GM18502 (cell line): ENCODE data around the gene SLC47A2.
"Not testable (repeated sequence)": the region's sequence is repeated elsewhere in the genome, so short reads cannot be mapped to it uniquely, and the experiment has no call there.

Source experiments
- ATAC-seq: cut with Tn5 transposase; IDR thresholded peaks from one replicate; pipeline ENCODE4 v1.9.1; 2021; ENCODE audit warnings: mild to moderate bottlenecking; ENCODE audit not compliant: unreplicated experiment, poor library complexity

Gene SLC47A2, protein sequence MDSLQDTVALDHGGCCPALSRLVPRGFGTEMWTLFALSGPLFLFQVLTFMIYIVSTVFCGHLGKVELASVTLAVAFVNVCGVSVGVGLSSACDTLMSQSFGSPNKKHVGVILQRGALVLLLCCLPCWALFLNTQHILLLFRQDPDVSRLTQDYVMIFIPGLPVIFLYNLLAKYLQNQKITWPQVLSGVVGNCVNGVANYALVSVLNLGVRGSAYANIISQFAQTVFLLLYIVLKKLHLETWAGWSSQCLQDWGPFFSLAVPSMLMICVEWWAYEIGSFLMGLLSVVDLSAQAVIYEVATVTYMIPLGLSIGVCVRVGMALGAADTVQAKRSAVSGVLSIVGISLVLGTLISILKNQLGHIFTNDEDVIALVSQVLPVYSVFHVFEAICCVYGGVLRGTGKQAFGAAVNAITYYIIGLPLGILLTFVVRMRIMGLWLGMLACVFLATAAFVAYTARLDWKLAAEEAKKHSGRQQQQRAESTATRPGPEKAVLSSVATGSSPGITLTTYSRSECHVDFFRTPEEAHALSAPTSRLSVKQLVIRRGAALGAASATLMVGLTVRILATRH

DNA sequence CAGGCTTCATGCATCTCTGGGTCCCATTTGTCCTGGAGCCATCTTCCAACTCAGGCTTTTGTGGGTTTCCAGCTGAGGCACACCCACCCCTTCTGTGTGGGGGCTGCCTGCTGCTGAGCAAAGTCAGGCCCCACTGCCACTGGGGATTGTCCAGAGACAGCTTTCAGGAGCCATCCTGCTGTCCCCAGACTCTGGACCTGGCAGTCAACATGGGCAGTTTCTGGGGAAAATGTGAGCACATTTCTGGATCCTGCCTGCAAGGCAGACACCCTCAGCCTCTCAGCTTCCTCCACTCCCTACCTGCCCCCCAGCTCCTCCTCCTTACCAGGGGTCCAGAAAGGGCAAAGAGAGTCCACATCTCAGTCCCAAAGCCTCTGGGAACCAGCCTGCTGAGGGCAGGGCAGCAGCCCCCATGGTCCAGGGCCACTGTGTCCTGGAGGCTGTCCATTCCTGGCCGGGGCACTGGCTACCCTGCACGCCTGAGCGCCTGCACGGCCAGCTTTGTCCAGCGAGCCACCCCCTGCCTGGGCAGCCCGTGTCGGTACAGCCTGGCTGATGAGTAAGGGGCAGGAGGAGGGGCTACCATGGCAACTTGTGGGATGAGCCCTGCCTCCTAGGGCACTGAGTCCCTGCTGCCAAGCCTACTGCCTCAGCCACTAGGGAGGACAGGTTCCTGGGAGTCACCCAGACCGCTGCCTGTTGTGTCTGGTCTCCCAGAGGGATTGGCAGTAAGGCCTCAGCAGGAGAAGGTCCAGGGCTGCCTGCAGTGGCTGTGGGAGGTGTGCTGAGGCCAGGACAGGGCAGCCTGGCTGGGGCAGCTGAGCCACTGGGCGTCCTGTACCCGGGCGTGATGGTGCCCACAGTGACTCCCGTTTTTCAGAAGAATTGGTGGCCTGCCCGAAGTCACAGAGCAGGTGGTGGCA, at the start of gene SLC47A2:
TSS of gene SLC47A2 (minus strand) at position 477 of the 923 bp plus-strand sequence. CDS start at position 448, 29 bp downstream.
- no peak for ATAC-seq

DNA sequence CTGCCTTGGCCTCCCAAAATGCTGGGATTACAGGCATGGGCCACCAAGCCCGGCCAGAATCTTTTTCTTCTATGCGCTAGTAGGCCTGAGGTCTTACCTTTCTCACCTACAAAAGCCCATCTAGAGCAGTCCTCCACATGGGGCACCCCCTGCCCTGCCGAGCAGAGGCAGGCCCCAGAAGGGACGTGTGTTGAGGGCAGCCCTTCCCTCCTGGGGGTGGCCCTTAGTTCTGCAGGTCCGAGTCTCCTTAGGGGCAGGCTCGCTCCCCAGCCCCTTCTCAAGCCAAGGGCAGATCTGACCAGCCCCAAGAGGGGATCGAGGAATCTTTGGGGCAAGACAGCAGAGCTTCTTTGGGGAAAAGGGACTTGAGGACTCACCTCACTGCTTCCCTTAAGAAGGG, 49.6 kb upstream of the SLC47A2 start:
- ATAC-seq = no peak

DNA sequence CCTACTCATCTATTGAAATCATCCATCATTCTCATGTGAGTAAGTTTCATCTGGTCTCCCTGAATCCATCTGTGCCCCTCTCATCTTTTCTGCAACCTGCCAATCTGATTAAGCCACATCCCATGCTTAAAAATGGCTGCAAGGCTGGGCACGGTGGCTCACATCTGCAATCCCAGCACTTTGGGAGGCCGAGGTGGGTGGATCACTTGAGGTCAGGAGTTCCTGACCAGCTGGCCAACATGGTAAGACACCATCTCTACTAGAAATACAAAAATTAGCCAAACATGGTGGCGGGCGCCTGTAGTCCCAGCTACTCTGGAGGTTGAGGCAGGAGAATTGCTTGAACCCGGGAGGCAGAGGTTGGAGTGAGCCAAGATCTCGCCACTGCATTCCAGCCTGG, 47.6 kb upstream of the SLC47A2 start:
- ATAC-seq = not testable (repeated sequence)

DNA sequence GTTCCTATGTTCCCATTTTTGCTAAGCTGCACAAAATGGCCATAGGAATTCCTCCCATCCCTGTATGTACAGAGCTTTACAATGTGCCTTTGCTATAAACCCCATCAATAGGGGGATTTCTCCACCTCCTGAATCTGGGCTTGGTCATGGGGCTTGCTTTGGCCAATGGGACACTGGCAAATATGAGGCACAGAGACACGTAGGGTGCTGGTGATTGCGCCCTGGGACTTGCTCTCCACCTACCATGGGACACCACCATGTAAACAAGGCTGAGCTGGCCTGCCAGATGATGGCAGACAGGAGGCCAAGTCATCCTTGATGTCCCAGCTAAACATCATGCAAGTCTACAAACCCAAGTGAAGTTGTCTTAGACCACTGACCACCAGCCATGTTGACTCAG, 47.0 kb upstream of the SLC47A2 start:
- no peak for ATAC-seq

DNA sequence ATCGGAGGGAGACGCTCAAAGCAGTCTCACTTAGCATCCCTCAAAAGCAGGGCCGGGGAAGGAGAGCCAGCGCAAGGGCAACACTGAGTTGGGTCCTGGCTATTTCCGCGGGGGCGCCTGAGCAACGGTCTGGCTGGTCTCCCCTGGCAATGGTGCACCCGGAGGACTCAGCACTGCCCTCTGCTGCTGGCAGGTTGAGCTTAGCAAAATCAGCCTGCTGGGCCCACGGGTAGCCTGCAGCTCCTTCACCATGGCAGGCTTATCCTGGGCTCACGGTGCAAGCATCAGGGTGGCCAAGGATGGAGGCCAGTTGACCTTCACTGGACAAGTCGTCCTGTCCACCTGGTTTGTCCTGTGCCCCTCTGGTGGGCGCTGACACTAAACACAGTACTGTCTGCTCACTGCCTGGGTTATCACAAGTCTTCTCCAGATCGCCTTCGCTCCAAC, 46.2 kb upstream of the SLC47A2 start:
- no peak for ATAC-seq

DNA sequence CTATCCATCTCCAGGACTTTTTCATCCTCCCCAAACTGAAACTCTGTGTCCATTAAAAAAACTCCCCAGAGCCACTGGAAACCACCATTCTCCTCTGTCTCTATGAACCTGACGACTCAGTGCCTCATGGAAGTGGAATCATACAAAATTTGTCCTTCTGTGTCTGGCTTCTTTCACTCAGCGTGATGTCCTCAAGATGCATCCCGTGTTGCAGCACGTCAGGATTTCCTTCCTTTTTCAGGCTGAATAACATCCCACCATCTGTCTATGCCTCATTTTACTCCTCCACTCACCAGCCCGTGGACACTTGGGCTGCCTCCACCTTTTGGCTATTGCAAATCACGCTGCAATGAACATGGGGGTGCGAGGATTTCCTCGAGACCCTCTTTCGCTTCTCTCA, 44.4 kb upstream of the SLC47A2 start:
- ATAC-seq = no peak

DNA sequence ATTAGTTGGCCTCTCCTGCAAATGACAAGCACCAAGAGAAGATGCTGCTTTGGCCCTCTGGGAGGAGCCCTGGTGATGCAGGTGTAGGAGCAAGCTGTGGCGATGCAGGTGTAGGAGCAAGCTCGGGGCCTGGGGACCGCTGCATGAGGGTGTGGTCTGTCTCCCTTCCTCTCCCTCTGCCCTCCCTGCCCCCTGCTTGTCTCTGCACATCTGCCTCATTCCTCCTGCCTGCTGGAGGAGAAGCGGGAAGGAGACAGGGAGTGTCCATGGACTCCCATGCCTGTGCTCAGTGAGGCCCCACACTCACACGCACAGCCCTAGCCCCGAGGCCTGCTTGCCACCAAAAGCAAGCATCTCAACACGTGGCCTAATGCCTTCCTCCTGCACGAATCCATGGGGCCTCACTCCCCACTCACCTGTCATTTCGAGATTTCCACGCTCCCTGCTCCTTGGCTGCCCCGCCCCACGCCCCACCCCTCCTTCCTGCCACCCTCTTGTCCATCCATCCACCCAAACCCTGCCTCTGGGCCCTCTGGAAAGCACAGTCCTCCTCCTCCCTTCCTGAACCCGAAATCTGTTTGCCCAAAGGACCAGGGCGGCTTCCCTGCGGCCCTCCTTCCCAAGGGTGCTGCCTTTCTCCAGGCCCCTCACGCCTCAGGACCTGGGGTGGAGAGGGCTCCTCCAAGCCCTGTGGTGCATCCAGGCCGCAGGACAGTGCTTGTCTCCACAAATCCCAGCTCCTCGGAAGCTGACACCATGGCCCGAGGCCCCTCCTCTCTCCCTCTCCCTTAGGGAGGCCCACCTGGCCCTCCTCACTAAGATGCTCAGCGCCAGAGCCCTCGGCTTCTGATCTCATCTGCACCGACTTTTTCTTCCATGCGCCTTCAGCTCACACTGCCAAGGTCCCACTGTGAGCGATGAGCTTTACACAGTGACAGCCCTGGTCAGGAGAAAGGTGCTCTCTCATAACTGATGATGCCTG, 43.5 kb upstream of the SLC47A2 start:
- ATAC-seq = no peak

DNA sequence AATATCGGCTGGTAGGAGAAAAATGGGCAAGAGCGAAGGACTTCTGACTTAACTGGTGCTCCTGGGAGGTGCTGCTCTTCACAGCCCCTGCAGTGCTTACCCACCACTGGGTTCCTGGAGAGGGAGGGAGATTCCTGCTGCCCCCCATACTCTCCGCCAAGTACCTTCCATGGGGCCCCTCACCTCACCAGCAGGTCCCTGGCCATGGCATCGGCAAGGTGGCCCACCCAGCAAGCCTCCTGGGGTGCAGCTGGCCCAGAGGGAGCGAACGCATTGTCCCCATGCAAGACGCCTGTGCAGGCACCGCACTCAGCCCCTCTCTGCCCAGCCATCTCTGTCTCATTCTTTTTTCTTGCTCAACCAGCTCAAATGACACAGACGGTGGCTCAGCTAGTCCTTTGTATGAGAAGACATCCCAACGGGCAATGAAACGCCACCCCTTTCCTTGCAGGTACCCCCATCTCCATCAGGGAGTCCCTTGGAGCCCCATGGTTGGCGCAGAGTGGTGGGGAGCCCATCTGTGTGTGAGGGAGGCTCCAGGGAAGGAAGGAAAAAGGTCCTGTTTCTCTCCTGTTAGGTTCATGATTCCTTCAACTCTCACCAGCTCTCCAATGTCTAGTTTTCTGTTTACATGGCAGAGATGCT, 41.3 kb upstream of the SLC47A2 start:
- no peak for ATAC-seq

DNA sequence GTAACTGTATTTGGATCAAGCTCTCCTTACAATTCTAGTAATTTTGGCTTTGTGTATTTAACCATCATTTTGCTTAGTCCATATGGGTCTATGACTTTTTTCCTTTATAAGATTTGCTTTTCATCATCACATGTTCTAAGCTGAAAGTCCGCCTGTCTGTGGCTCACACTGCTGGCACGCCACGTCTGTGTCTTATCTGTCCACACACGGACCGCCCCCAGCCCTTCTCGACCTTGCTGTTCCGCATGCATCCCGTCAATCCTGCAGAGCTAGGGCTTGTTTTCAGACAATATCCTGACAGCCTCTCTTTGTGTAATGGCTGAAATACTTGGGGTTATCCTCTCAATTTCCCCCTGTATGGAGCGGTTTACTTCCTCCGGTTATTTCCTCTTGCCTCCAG, 40.2 kb upstream of the SLC47A2 start:
- no peak for ATAC-seq

DNA sequence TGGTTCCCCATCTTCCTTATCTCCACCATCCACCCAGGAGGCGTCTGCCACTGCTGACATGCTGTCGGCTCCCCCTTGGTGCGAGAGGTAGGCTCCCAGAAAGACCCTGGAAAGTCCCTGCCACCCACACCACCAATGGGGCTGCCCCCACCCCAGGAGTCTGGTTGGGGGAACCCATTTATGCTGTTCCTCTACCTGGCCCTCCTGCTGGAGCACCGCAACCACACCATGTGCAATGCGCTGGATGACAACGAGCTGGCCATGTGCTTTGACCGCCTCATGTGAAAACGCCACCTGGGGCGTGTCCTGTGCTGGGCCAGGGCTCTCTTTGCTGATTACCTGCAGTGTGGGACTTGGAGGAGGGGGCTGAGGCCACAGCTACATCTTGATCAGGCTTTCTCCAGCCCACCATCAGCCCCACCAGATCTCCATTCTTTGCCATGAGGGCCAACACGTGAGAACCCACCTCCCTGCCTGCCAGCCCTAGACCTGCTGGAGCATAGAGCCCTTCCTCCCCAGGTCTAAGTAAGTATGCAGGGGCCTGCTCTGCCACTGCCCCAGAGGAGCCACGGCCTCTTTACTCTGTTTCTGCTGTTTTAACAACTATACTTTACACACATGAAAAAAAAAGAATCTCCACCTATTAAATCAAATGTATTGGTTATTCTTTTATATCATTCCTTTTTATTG, 39.6 kb upstream of the SLC47A2 start:
- no peak for ATAC-seq

DNA sequence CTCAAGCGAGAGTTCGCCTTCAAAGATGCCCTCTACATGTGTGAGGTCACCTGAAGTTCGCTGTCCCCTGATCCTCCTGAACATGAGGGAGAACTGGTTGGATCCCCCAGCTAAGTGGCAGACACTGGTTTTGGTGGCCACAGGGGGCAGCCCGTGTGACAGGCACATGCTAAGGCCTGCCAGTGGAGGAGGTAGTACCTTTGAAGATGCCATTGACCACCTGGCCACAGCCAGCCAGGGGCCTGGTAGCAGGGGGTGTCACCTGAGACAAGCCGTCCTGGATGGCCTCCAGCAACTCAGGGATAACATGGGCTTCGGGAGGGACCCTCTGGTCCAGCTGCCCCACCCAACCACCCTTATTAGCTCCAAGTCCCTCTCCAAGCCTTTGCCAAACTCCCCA, 39.0 kb upstream of the SLC47A2 start:
- no peak for ATAC-seq

DNA sequence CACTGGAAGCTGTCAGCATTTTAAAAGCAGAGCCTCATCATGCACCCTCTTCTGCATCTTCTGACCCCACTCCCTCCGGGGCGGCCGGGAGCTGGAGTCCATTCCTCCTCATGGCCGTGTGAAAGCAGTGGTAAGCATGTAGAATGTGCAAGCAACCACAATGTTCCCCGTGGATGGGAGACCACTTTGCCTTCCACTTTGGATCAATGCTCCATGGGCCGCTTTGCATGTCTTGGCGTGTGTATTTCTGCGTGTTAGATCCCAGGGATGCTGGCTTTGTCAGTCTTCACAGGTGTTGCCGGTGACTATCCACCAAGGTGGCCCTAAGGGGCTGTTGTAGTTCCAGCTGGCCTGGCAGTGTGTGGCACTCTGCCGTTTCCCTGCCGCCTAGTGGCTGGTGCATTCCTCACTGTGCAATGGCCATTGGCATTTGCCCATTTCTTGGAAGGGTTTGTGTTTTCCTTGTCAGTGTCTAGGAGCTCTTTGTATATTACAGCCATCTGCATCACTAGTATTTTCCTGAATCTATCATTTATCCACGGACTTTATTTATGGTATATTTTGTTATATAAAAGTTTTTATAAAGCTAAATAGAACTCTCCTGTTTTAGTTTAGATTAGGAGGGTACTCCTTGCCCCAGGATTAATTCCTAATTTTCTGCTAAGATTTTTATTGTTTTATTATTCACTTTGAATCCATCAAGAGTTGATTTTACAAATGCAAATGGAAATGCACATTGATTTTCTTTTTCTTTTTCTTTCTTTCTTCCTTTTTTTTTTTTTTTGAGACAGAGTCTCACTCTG, 37.5 kb upstream of the SLC47A2 start:
- no peak for ATAC-seq

DNA sequence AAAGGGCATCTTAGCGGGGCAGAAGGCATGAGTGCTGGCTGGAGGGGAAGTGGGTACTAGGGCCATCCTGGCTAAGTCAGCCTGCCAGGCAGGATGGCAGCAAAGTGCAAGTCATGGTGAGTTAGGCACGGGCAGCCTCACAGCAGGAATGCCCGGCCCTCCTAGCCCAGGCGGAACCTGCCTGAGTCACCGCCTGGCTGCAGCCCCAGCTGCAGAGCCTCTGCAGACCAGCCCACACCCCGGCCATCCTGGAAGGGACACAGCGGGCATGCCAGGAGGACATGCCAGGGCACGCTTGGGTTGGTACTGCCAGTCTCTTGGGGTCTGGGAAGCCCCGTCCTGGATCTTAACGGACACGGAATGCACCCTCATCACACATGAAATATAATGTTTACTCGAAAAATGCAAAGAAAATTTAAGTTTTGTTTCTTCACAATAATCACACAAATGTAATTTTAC, 36.7 kb upstream of the SLC47A2 start:
- no peak for ATAC-seq

DNA sequence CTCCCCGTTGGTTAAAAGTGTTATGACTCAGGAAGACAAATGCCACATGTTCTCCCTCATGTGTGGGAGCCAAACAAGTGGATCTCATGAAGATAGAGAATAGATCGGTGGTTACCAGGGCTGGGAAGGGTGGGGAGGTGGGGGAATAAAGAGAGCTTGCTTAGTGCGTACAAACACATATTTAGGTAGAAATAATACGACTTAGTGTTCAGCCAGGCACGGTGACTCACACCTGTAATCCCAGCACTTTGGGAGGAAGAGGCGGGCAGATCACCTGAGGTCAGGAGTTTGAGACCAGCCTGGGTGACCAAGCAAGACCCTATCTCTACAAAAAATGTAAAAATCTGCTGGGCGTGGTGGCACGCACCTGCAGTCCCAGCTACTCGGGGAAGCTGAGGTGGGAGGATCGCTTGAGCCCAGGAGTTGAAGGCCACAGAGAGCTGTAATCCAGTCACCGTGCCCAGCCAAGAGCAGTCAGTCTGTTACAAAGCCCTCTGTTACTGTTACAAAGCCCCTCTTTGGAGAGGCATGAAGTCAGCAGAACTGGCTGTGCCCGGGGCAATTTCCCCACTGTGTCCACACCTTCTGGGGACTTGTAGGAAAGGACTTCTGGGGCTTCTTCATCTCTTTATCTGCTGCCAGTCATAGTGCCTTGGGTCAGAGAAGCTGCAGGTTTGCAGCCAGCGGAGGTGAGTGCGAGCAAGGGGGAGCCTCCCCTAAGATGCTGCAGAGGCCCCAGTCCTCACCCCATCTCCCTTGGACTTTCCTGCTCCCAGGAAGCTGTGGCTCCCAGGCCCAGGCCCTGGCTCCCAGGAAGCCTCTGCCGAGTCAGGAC, 36.0 kb upstream of the SLC47A2 start:
- ATAC-seq = no peak

DNA sequence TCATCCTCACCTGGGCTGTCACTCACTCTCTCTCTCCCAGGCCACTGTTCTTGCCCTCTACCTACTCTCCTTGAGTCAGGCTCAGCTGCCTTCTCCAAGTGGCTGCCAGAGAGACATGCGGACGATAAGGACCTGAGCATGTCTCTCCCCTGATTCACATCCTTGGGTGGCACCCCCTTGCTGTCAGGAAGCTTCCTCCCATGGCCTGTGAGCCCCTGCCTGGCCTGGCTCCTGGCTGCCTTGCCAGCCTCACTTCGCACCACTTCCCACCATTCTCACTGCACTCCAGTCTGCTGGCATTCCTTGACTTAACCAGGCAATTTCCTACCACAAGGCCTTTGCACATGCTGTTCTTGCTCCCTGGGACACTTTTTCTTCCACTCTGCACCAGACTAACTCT, 34.5 kb upstream of the SLC47A2 start:
- no peak for ATAC-seq

DNA sequence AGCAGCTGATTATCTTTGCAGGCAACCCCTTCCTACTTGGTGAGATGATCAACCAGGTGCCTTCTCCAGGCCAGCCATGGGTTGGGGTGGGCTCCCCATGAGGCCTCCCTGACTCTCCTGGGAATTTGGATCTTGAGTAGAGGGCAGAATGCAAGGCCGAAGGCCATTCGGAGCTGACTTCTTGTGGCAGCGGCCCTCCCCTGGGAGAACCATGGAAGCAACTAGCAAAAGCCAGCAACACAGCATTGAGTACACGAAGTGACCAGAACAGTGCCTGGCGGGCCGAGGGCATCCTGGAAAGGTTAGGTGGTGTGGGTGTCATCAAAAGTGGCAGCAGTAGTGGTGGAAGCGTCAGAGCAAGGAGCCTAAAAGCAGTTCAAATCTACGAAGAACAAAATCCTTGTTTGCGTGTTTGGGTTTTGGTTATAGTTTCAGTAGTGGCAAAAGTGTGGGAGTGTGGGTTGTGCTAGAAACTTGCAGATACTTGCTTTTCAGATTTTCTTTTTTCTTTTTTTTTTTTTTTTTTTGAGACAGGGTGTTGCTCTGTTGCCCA, 33.7 kb upstream of the SLC47A2 start:
- no peak for ATAC-seq

DNA sequence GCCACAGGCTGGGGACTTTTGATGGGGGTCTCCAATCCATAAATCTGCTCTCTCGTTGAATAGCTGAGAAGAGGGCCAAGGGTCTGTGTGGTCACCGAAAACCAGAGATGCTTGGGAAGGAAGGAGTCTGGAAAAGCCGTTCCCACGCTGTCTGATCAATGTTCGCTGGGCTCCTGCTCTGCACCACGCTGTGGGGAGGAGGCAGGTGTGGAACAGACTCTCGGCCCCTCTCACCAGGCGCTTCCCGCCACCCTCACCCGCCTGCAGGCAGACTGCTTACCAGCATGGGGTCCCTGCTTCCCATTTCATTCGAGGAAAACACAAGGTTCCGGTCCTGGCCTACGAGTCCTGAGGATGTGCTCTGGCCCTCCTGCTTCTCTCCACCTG, 32.4 kb upstream of the SLC47A2 start:
- no peak for ATAC-seq
